ENCODE measurements around the gene TPD52L2. TPM values are rescaled to one million over a fixed set of nuclear protein-coding genes. Genes with fewer than 3 reads are reported as not detected.

TPD52L2 gene
- total RNA-seq: 10 to 100 TPM; 67.8 to 70.8 TPM

DNA sequence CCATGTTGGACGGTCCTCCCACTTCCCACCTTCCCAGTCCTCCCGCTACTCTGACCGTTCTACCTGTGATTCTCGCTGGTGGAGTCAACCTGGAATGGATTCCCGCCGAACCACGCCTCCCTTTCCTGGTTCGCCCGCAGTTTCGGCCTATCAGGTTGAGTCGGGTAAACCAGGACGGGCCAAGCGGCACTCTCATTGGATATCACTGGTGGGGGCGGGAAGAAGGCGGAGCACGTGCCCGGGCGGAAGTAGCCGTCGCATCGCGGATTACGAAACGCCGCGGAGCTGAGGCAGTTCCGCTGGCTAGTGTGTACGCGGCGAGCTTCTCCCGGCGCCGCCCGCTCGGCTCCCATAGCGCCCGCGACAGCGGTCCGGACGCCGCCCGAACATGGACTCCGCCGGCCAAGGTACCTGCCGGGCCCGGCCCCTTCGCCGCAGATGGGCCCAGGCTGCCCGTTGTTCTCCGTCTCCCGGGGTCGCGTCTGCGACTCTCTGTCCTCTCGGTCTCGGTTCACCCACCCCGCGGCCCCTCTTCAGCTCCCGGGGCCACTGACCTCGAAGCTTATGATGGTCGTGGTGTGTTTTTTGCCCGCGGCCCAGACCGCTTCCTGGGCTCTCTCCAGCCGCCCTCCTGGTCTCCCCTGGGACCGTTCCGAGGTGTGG lies at the start of gene TPD52L2:
Gene TPD52L2 (plus strand): TSS at position 293 of the 663 bp plus-strand sequence. CDS start 96 bp downstream, at position 389.
- DNase-seq: peak; percentile 99
- intact Hi-C loops (cut with micrococcal nuclease): loop anchor here (1.0 to 2.0 kb wide), 8 partner anchors 8 to 327 kb away; partner anchors contain the start of genes ARFRP1, DNAJC5 and PRPF6
- no peaks in the 10 kb centered on the region for H3K27me3 Mint-ChIP-seq
- H3K4me3 Mint-ChIP-seq: peak within 1 kb of the TSS; percentile 78
- H3K9me3 Mint-ChIP-seq: no peaks in the 10 kb centered on the region
- H3K36me3 Mint-ChIP-seq: peaks cover 40% of the 10 kb centered on the region
- peaks cover 32% of the 10 kb centered on the region for H3K4me1 Mint-ChIP-seq (ENCODE audit: low read depth)
- POLR2A ChIA-PET: interaction anchor here (0.7 to 2.0 kb wide), 17 partner anchors 9 to 344 kb away, joined by 3 to 15 read pairs (median 3); partner anchors contain the start of genes ARFRP1, LIME1, LKAAEAR1 and PRPF6
- peak within 1 kb of the TSS; percentile 87 for H3K27ac Mint-ChIP-seq
- CTCF ChIA-PET: interaction anchor here (0.8 to 3.8 kb wide), 17 partner anchors 9 to 344 kb away, joined by 3 to 36 read pairs (median 4); partner anchors contain the start of genes ARFRP1, DNAJC5, LIME1 and PPDPF

DNA sequence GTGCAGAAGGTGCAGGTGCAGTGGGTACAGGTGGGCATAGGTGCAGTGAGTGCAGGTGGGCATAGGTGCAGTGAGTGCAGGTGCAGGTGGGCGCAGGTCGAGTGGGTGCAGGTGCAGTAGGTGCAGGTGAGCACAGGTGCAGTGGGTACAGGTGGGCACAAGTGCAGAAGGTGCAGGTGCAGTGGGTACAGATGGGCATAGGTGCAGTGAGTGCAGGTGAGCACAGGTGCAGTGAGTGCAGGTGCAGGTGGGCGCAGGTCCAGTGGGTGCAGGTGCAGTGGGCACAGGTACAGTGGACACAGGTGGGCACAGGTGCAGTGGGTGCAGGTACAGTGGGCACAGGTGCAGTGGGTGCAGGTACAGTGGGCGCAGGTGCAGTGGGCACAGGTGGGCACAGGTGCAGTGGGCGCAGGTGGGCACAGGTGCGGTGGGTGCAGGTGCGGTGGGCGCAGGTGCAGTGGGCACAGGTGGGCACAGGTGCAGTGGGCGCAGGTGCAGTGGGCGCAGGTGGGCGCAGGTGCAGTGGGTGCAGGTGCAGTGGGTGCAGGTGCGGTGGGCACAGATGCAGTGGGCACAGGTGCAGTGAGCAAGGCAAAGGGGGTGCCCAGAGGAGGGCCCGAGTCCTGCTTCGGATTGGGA lies 49.3 kb upstream of the TPD52L2 start:
- no peak for DNase-seq
- CTCF ChIA-PET: no interaction called here
- Mint-ChIP-seq H3K27ac (no peak overlapping the region), H3K9me3 (no peaks in the 10 kb centered on the region), H3K36me3 (no peaks in the 10 kb centered on the region), H3K4me3 (no peak overlapping the region), H3K27me3 (no peaks in the 10 kb centered on the region), H3K4me1 (ENCODE audit: low read depth) (no peaks in the 10 kb centered on the region)
- POLR2A ChIA-PET: no interaction called here
- intact Hi-C loops (cut with micrococcal nuclease): no loop called here

DNA sequence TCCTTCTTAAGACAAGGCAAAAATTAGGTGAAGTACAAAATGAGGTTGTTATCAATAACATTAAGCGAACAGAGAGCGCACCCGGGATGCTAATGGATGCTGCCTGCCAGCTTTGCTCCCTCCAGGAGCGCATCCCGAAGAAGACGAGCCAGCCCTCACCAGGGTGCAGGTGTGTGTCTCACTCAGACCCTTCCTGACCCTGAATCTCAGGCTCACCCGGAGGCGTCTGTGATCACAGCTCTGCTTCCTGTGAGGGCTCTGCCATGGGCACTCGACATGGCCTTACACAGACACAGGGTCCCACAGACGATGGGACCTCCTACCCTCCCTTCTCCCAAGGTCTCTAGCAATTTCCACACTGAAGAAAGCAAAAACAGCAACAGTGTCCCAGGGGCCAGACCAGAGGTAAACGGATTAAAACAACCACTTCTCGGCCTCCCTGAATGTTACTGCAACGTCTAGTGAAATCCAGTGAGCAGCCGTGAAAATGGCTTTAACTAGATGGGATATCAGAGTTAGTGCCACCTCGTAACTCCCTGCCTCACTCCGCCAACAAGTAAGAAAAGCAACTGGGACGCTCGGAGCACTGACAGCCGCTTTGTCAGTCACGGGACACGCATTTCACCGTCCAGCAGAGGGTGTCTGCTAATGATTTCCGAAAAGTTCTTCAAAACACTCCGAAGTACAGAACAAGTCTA lies 45.7 kb upstream of the TPD52L2 start:
- no peak overlapping the region for H3K27ac Mint-ChIP-seq
- no peaks in the 10 kb centered on the region for H3K36me3 Mint-ChIP-seq
- H3K9me3 Mint-ChIP-seq: no peaks in the 10 kb centered on the region
- ChIA-PET POLR2A (interaction anchor here (0.7 kb wide), 1 partner anchor 19 kb away, joined by 3 read pairs; no protein-coding TSS in a partner anchor), CTCF (no interaction called here)
- peaks cover 10% of the 10 kb centered on the region for H3K27me3 Mint-ChIP-seq
- H3K4me3 Mint-ChIP-seq: no peak overlapping the region
- no peaks in the 10 kb centered on the region for H3K4me1 Mint-ChIP-seq (ENCODE audit: low read depth)
- DNase-seq: no peak
- intact Hi-C loops (cut with micrococcal nuclease): no loop called here

DNA sequence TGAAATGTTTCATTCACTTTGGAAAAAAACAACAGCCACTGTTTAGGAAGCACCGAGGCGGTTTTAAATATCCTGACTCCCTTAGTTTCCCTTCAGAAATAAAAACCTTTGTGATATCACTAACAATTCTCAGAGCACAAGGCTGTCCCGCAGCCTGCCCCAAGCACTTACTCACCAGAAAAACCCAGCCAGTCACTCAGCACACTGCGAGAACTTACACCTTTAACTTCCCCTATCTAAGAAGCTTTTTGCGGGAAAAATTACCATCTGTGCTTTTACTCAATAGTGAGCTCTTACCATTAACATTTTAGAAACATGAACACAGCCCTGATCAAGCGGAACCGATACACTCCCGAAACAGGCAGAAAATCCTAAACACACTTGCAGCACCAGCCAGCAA lies 43.3 kb upstream of the TPD52L2 start:
- ChIA-PET CTCF (no interaction called here), POLR2A (no interaction called here)
- intact Hi-C loops (cut with micrococcal nuclease): no loop called here
- H3K9me3 Mint-ChIP-seq: no peaks in the 10 kb centered on the region
- H3K4me3 Mint-ChIP-seq: no peak overlapping the region
- peaks cover 8% of the 10 kb centered on the region for H3K4me1 Mint-ChIP-seq (ENCODE audit: low read depth)
- no peak overlapping the region for H3K27ac Mint-ChIP-seq
- H3K36me3 Mint-ChIP-seq: no peaks in the 10 kb centered on the region
- no peak for DNase-seq
- peaks cover 22% of the 10 kb centered on the region for H3K27me3 Mint-ChIP-seq

DNA sequence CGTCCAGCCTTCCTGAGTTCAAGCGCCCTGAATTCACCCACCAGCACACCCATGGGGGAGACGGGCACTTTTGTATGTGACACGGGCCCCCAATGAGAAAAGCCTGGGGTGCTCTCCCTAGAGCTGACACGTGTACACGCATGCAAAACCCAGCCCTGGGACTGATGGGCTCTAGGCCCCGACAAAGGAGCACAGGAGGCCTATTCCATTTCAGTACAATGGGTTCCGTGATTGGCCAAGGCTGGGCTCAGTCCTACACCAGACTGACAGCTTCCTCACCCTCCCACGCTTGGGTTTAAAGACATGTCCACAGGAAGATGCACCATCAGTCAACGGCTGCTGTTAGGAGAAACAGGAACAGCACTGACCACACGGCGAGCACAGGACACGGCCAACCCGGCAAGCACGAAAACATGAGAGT lies 42.8 kb upstream of the TPD52L2 start:
- peaks cover 8% of the 10 kb centered on the region for H3K4me1 Mint-ChIP-seq (ENCODE audit: low read depth)
- intact Hi-C loops (cut with micrococcal nuclease): no loop called here

DNA sequence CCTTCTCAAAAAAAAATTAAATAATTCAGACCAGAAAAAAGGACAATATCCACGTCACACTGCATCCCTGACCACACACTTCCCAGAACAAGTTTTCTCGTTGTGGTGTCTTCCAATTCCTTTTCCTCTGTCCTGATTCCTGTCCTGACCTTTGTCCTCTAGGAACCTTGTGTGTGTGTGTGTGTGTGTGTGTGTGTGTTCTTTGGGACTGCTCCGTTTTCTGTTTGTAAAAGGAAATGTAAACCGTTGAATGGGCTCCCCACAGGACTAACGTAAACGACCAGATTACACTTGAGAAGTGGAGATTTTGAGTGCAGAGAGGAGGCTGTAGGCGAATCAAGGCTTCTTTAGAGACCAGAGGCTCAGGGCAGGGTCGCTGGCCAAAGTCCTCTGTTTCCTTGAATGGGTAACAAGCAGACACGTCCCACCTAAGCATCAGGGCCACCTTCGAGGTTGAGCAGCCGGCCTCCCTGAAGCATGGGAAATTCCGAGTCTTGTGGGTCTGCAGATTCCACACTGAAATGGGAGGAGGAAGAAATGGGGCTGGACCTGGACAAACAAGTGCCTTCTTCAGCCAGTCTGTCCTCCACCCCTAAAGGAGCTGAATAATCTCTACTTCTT lies 41.3 kb upstream of the TPD52L2 start:
- H3K4me3 Mint-ChIP-seq: no peak overlapping the region
- H3K4me1 Mint-ChIP-seq (ENCODE audit: low read depth): peaks cover 8% of the 10 kb centered on the region
- peaks cover 33% of the 10 kb centered on the region for H3K27me3 Mint-ChIP-seq
- no peaks in the 10 kb centered on the region for H3K36me3 Mint-ChIP-seq
- DNase-seq: no peak
- intact Hi-C loops (cut with micrococcal nuclease): no loop called here
- H3K27ac Mint-ChIP-seq: no peak overlapping the region
- ChIA-PET CTCF (interaction anchor here (0.7 kb wide), 1 partner anchor 9 kb away, joined by 3 read pairs; no protein-coding TSS in a partner anchor), POLR2A (no interaction called here)
- H3K9me3 Mint-ChIP-seq: no peaks in the 10 kb centered on the region

More for the DNA sequence above, 42.8 kb upstream of the TPD52L2 start:
- DNase-seq: no peak
- H3K9me3 Mint-ChIP-seq: no peaks in the 10 kb centered on the region
- H3K27ac Mint-ChIP-seq: no peak overlapping the region
- no peak overlapping the region for H3K4me3 Mint-ChIP-seq
- H3K27me3 Mint-ChIP-seq: peaks cover 25% of the 10 kb centered on the region
- H3K36me3 Mint-ChIP-seq: no peaks in the 10 kb centered on the region
- POLR2A ChIA-PET: no interaction called here
- CTCF ChIA-PET: no interaction called here

GRCh38 chr20:63825331-63826118 lies 39.5 kb upstream of the TPD52L2 start:
- no peak for DNase-seq
- Mint-ChIP-seq H3K9me3 (no peaks in the 10 kb centered on the region), H3K36me3 (peaks cover 2% of the 10 kb centered on the region), H3K27me3 (peaks cover 46% of the 10 kb centered on the region), H3K4me1 (ENCODE audit: low read depth) (peaks cover 20% of the 10 kb centered on the region), H3K4me3 (no peak overlapping the region), H3K27ac (peak overlapping the region; percentile 56)
- POLR2A ChIA-PET: no interaction called here
- CTCF ChIA-PET: no interaction called here
- intact Hi-C loops (cut with micrococcal nuclease): no loop called here

- intact Hi-C loops (cut with micrococcal nuclease): no loop called here
- peaks cover 46% of the 10 kb centered on the region for H3K27me3 Mint-ChIP-seq
Observed at GRCh38 chr20:63826753-63827152, 38.3 kb upstream of the TPD52L2 start.

DNA sequence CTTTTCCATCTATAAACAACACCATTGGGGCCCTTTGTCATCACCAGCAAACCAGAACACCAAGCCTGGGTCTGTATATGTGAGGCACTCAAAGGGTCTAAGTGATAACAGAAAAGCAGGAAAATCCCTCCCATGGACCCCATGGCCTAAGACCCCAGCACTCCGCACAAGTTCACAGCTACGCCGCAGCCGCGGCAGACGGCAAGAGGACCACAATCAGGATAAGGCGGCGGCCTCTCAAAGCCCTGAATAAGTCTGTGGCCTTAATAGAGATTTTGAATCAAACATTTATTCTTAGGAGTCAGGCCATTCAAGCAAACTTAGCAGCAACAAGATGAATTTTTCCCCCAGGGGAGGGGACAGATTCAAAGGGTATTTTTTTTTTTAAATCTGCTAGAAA lies 36.9 kb upstream of the TPD52L2 start:
- CTCF ChIA-PET: no interaction called here
- Mint-ChIP-seq H3K9me3 (no peaks in the 10 kb centered on the region), H3K4me3 (no peak overlapping the region), H3K27me3 (peaks cover 44% of the 10 kb centered on the region), H3K27ac (no peak overlapping the region), H3K4me1 (ENCODE audit: low read depth) (peaks cover 20% of the 10 kb centered on the region), H3K36me3 (peaks cover 2% of the 10 kb centered on the region)
- intact Hi-C loops (cut with micrococcal nuclease): no loop called here
- POLR2A ChIA-PET: no interaction called here
- no peak for DNase-seq

More at GRCh38 chr20:63826753-63827152, 38.3 kb upstream of the TPD52L2 start:
- no peak for DNase-seq
- H3K9me3 Mint-ChIP-seq: no peaks in the 10 kb centered on the region
- ChIA-PET CTCF (interaction anchor here (0.7 kb wide), 1 partner anchor 16 kb away, joined by 3 read pairs; no protein-coding TSS in a partner anchor), POLR2A (no interaction called here)
- H3K4me1 Mint-ChIP-seq (ENCODE audit: low read depth): peaks cover 20% of the 10 kb centered on the region
- H3K27ac Mint-ChIP-seq: no peak overlapping the region
- H3K4me3 Mint-ChIP-seq: no peak overlapping the region
- peaks cover 2% of the 10 kb centered on the region for H3K36me3 Mint-ChIP-seq

DNA sequence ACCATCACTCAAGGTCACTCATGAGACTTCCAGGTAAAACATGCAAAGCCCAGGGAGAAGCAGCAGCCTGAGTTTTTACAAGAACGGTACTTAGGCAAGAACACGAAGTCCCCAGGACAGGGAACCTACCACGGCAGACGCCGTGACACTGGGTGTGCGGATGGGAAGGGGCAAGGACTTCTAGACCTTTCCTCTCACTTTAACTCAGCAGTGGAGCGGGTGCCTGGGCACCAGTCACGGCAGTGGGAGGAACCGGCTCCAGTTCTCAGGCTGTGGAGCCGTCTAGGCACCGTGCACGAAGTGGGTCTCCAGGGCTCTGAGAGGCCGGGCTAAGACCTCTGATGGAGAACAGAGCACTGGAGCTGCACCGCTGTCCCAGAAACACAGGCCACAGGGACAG lies 36.5 kb upstream of the TPD52L2 start:
- Mint-ChIP-seq H3K4me1 (ENCODE audit: low read depth) (peaks cover 20% of the 10 kb centered on the region), H3K27ac (no peak overlapping the region), H3K9me3 (no peaks in the 10 kb centered on the region), H3K36me3 (peaks cover 2% of the 10 kb centered on the region), H3K4me3 (no peak overlapping the region), H3K27me3 (peaks cover 45% of the 10 kb centered on the region)
- intact Hi-C loops (cut with micrococcal nuclease): no loop called here
- ChIA-PET CTCF (no interaction called here), POLR2A (no interaction called here)
- no peak for DNase-seq

DNA sequence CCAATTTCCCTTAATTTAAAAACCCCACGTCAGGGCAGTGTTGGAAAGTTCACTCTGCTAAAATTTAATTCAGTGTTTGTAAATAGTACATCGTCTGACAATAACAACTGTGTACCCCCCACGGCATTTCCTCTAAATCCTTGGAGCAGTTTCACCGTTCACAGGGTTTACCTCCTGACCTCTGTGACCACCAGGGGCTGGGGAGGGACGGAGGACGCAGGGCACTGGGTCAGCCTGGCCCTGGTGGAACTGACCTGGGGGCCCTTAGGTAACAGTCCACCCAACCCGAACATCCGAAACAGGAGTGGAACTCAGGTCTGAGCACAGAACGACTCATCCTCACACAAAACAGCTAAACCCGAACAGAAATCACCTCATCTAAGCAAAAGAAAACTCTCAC lies 36.1 kb upstream of the TPD52L2 start:
- ChIA-PET CTCF (interaction anchor here (1.4 kb wide), 1 partner anchor 43 kb away, joined by 3 read pairs; no protein-coding TSS in a partner anchor), POLR2A (no interaction called here)
- intact Hi-C loops (cut with micrococcal nuclease): no loop called here
- Mint-ChIP-seq H3K27me3 (peaks cover 43% of the 10 kb centered on the region), H3K27ac (peak overlapping the region; percentile 14), H3K9me3 (no peaks in the 10 kb centered on the region), H3K4me1 (ENCODE audit: low read depth) (peaks cover 20% of the 10 kb centered on the region), H3K36me3 (peaks cover 2% of the 10 kb centered on the region), H3K4me3 (peak overlapping the region; percentile 79)
- no peak for DNase-seq

Measured in activated CD4-positive, alpha-beta memory T cell treated with anti-CD3 and anti-CD28 coated beads for 36 hours (primary cell).